Measurements from ENCODE around the gene OR2T35.

OR2T35 gene

DNA sequence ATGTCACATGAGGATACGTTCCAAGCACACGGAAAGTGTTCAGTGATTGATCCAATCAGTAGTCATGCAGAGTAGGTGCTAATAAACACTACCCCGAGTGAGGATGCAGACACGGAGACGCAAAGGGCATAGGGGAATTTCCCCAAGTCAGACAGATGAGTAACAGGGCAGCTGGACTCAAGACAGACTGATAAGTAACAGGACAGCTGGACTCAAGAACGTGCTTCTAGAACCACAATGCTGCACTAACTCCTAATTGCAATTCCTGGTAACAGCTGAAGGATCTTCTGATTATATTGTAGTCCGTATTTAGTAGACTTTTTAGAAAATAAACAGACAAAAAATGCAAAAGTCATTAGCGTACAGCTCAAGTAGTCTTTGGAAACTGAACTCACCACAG is 45.7 kb downstream of the OR2T35 start:
- Histone ChIP-seq H3K4ac (ENCODE audit: low read depth in 1 of 2, low read length in 2 of 2) (no peak overlapping the region), H2AK5ac (ENCODE audit: low read length, severe bottlenecking) (no peak overlapping the region), H3K36me3 (ENCODE audit: control insufficient read depth in 1 of 2, insufficient read depth in 2 of 2, low read depth in 1 of 2, low read length in 2 of 2) (no peaks in the 10 kb centered on the region), H4K8ac (ENCODE audit: low read length) (no peak overlapping the region), H2AFZ (ENCODE audit: low read depth, low read length) (no peak overlapping the region), H3K9me3 (ENCODE audit: control insufficient read depth, low read length) (peaks cover 3% of the 10 kb centered on the region), H4K91ac (ENCODE audit: low read length) (no peak overlapping the region), H3K27me3 (ENCODE audit: control insufficient read depth in 1 of 2, insufficient read depth in 1 of 2, low read length in 2 of 2) (no peaks in the 10 kb centered on the region), H3K18ac (ENCODE audit: low read depth in 1 of 2, low read length in 2 of 2) (no peak overlapping the region), H3K23ac (ENCODE audit: low read length in 2 of 2) (no peak overlapping the region), H2BK120ac (ENCODE audit: low read depth, low read length) (no peak overlapping the region), H3K79me1 (replicated peaks; ENCODE audit: low read length, poor library complexity, severe bottlenecking) (no peaks in the 10 kb centered on the region), H3K4me2 (ENCODE audit: low read length, poor library complexity, severe bottlenecking) (no peak overlapping the region), H3K9ac (ENCODE audit: low read length) (no peak overlapping the region), H3K27ac (ENCODE audit: low read length, poor library complexity, severe bottlenecking) (no peak overlapping the region), H2BK5ac (ENCODE audit: low read depth, low read length, poor library complexity, severe bottlenecking) (no peak overlapping the region), H2BK15ac (ENCODE audit: low read depth, poor library complexity, severe bottlenecking) (no peak overlapping the region), H3K4me3 (ENCODE audit: insufficient read depth in 1 of 2, low read depth in 1 of 2, low read length in 2 of 2) (no peak overlapping the region), H3K14ac (ENCODE audit: low read length in 2 of 2) (no peak overlapping the region), H2BK12ac (ENCODE audit: low read length in 2 of 2) (no peak overlapping the region), H3K4me1 (ENCODE audit: control insufficient read depth, insufficient read depth, low read depth, low read length) (no peaks in the 10 kb centered on the region)
- no peak for DNase-seq
- 83% methylated on average over 7 of the region's 8 CpGs for WGBS

DNA sequence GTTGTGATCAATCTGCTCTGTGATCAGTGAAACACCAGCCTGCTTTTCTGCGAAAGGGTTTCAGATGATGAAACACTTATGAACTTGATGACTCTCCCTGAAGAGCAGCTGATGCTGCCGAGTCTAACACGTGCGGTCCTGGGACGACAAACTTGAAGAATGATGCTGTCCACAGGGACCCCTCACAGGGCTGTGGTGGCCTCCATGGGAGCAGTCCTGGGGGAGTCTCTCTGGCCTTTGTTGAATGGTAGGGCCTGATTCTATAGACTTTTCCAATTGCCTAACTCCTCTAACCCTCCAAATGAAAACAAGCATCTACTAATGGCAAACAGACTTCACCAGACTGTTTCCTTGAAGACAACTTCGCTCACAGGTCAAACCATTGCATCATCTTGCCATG is 47.5 kb downstream of the OR2T35 start, which contains the start of gene OR2T10:
Gene OR2T10 (minus strand): TSS at position 112 of the 400 bp plus-strand sequence. CDS start 3,932 bp downstream, outside the sequence.
- no peak within 1 kb of the TSS for H2BK5ac ChIP-seq (ENCODE audit: low read depth, low read length, poor library complexity, severe bottlenecking)
- H2AFZ ChIP-seq (ENCODE audit: low read depth, low read length): no peak within 1 kb of the TSS
- WGBS: 87% methylated on average over 5 of the region's 6 CpGs
- H2AK5ac ChIP-seq (ENCODE audit: low read length, severe bottlenecking): no peak within 1 kb of the TSS
- H3K27me3 ChIP-seq (ENCODE audit: control insufficient read depth in 1 of 2, insufficient read depth in 1 of 2, low read length in 2 of 2): no peaks in the 10 kb centered on the region
- no peak within 1 kb of the TSS for H3K4me2 ChIP-seq (ENCODE audit: low read length, poor library complexity, severe bottlenecking)
- H3K9me3 ChIP-seq (ENCODE audit: control insufficient read depth, low read length): peaks cover 3% of the 10 kb centered on the region
- H2BK15ac ChIP-seq (ENCODE audit: low read depth, poor library complexity, severe bottlenecking): no peak within 1 kb of the TSS
- H3K9ac ChIP-seq (ENCODE audit: low read length): no peak within 1 kb of the TSS
- no peak within 1 kb of the TSS for H3K23ac ChIP-seq (ENCODE audit: low read length in 2 of 2)
- no peak within 1 kb of the TSS for H4K91ac ChIP-seq (ENCODE audit: low read length)
- no peaks in the 10 kb centered on the region for H3K36me3 ChIP-seq (ENCODE audit: control insufficient read depth in 1 of 2, insufficient read depth in 2 of 2, low read depth in 1 of 2, low read length in 2 of 2)
- no peak within 1 kb of the TSS for H3K18ac ChIP-seq (ENCODE audit: low read depth in 1 of 2, low read length in 2 of 2)
- no peak within 1 kb of the TSS for H2BK12ac ChIP-seq (ENCODE audit: low read length in 2 of 2)
- DNase-seq: no peak
- H3K27ac ChIP-seq (ENCODE audit: low read length, poor library complexity, severe bottlenecking): no peak within 1 kb of the TSS
- no peak within 1 kb of the TSS for H2BK120ac ChIP-seq (ENCODE audit: low read depth, low read length)
- no peak within 1 kb of the TSS for H4K8ac ChIP-seq (ENCODE audit: low read length)
- H3K14ac ChIP-seq (ENCODE audit: low read length in 2 of 2): no peak within 1 kb of the TSS
- H3K4me3 ChIP-seq (ENCODE audit: insufficient read depth in 1 of 2, low read depth in 1 of 2, low read length in 2 of 2): no peak within 1 kb of the TSS
- no peak within 1 kb of the TSS for H3K4ac ChIP-seq (ENCODE audit: low read depth in 1 of 2, low read length in 2 of 2)
- H3K79me1 ChIP-seq (replicated peaks; ENCODE audit: low read length, poor library complexity, severe bottlenecking): no peaks in the 10 kb centered on the region
- H3K4me1 ChIP-seq (ENCODE audit: control insufficient read depth, insufficient read depth, low read depth, low read length): no peaks in the 10 kb centered on the region

DNA sequence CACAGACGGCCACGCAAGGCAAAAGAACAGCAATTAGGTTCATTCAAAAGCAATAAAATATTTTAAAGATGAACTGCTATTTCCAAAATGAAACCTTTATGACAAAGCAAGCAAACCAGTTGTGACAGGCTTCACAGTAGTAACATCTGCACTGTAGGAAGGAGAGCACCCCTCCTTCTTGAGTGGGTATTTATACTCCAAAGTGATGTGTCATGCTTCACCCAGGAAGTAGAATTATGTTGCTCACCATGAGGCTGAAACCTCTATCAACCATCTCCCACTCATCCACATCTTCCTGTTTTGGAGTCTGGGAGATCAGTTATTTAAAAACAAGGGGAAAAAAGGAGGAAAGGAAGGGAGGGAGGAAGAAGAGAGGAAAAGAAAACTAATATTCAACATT is 48.5 kb downstream of the OR2T35 start:
- H3K4me3 ChIP-seq (ENCODE audit: insufficient read depth in 1 of 2, low read depth in 1 of 2, low read length in 2 of 2): no peak overlapping the region
- H2BK120ac ChIP-seq (ENCODE audit: low read depth, low read length): no peak overlapping the region
- H3K23ac ChIP-seq (ENCODE audit: low read length in 2 of 2): no peak overlapping the region
- H2BK5ac ChIP-seq (ENCODE audit: low read depth, low read length, poor library complexity, severe bottlenecking): no peak overlapping the region
- H2BK15ac ChIP-seq (ENCODE audit: low read depth, poor library complexity, severe bottlenecking): no peak overlapping the region
- no peak overlapping the region for H2AK5ac ChIP-seq (ENCODE audit: low read length, severe bottlenecking)
- no peak overlapping the region for H2BK12ac ChIP-seq (ENCODE audit: low read length in 2 of 2)
- H3K36me3 ChIP-seq (ENCODE audit: control insufficient read depth in 1 of 2, insufficient read depth in 2 of 2, low read depth in 1 of 2, low read length in 2 of 2): no peaks in the 10 kb centered on the region
- no peak overlapping the region for H3K18ac ChIP-seq (ENCODE audit: low read depth in 1 of 2, low read length in 2 of 2)
- H4K8ac ChIP-seq (ENCODE audit: low read length): no peak overlapping the region
- no peak overlapping the region for H3K9ac ChIP-seq (ENCODE audit: low read length)
- H3K14ac ChIP-seq (ENCODE audit: low read length in 2 of 2): no peak overlapping the region
- no peak overlapping the region for H3K27ac ChIP-seq (ENCODE audit: low read length, poor library complexity, severe bottlenecking)
- H2AFZ ChIP-seq (ENCODE audit: low read depth, low read length): no peak overlapping the region
- no peaks in the 10 kb centered on the region for H3K27me3 ChIP-seq (ENCODE audit: control insufficient read depth in 1 of 2, insufficient read depth in 1 of 2, low read length in 2 of 2)
- H4K91ac ChIP-seq (ENCODE audit: low read length): no peak overlapping the region
- no peaks in the 10 kb centered on the region for H3K79me1 ChIP-seq (replicated peaks; ENCODE audit: low read length, poor library complexity, severe bottlenecking)
- H3K9me3 ChIP-seq (ENCODE audit: control insufficient read depth, low read length): peaks cover 6% of the 10 kb centered on the region
- no peak overlapping the region for H3K4me2 ChIP-seq (ENCODE audit: low read length, poor library complexity, severe bottlenecking)
- WGBS: 83% methylated on average over 2 of the region's 2 CpGs
- H3K4me1 ChIP-seq (ENCODE audit: control insufficient read depth, insufficient read depth, low read depth, low read length): no peaks in the 10 kb centered on the region
- DNase-seq: no peak
- H3K4ac ChIP-seq (ENCODE audit: low read depth in 1 of 2, low read length in 2 of 2): no peak overlapping the region

DNA sequence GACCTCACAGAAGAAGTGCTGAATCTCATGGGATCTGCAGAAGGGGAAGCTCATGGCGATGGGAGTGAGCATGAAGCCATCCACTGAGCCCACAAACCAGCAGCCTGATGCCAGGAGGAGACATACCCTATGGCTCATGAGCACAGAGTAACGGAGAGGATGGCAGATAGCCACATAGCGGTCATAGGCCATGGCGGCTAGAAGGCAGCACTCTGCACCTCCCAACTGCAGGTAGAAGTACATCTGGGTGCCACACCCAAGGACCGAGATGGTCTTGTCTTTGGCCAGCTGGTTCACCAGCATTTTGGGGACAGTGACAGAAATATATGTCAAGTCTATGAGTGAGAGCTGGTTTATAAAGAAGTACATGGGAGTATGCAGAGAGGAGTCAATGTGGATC is 51.9 kb downstream of the OR2T35 start:
- H3K27ac ChIP-seq (ENCODE audit: low read length, poor library complexity, severe bottlenecking): no peak overlapping the region
- DNase-seq: no peak
- no peaks in the 10 kb centered on the region for H3K27me3 ChIP-seq (ENCODE audit: control insufficient read depth in 1 of 2, insufficient read depth in 1 of 2, low read length in 2 of 2)
- H2AK5ac ChIP-seq (ENCODE audit: low read length, severe bottlenecking): no peak overlapping the region
- H2BK12ac ChIP-seq (ENCODE audit: low read length in 2 of 2): no peak overlapping the region
- H3K36me3 ChIP-seq (ENCODE audit: control insufficient read depth in 1 of 2, insufficient read depth in 2 of 2, low read depth in 1 of 2, low read length in 2 of 2): no peaks in the 10 kb centered on the region
- no peak overlapping the region for H3K9ac ChIP-seq (ENCODE audit: low read length)
- H2AFZ ChIP-seq (ENCODE audit: low read depth, low read length): no peak overlapping the region
- H4K8ac ChIP-seq (ENCODE audit: low read length): no peak overlapping the region
- no peak overlapping the region for H2BK15ac ChIP-seq (ENCODE audit: low read depth, poor library complexity, severe bottlenecking)
- H3K4me2 ChIP-seq (ENCODE audit: low read length, poor library complexity, severe bottlenecking): no peak overlapping the region
- H3K79me1 ChIP-seq (replicated peaks; ENCODE audit: low read length, poor library complexity, severe bottlenecking): no peaks in the 10 kb centered on the region
- no peak overlapping the region for H4K91ac ChIP-seq (ENCODE audit: low read length)
- H3K9me3 ChIP-seq (ENCODE audit: control insufficient read depth, low read length): peaks cover 12% of the 10 kb centered on the region
- no peak overlapping the region for H2BK5ac ChIP-seq (ENCODE audit: low read depth, low read length, poor library complexity, severe bottlenecking)
- H3K18ac ChIP-seq (ENCODE audit: low read depth in 1 of 2, low read length in 2 of 2): no peak overlapping the region
- no peak overlapping the region for H3K23ac ChIP-seq (ENCODE audit: low read length in 2 of 2)
- no peaks in the 10 kb centered on the region for H3K4me1 ChIP-seq (ENCODE audit: control insufficient read depth, insufficient read depth, low read depth, low read length)
- no peak overlapping the region for H2BK120ac ChIP-seq (ENCODE audit: low read depth, low read length)
- H3K14ac ChIP-seq (ENCODE audit: low read length in 2 of 2): no peak overlapping the region
- H3K4me3 ChIP-seq (ENCODE audit: insufficient read depth in 1 of 2, low read depth in 1 of 2, low read length in 2 of 2): no peak overlapping the region
- 68% methylated on average over 5 of the region's 5 CpGs for WGBS
- H3K4ac ChIP-seq (ENCODE audit: low read depth in 1 of 2, low read length in 2 of 2): no peak overlapping the region
